ENCODE results near the gene MORN4.

MORN4 gene

GRCh38 chr10:97572214-97572989, 60.9 kb downstream of the MORN4 start, which contains the start of gene ANKRD2 (continued):
- TF ChIP-seq HOXA7 (CRISPR knock-in tag; IDR thresholded peaks at IDR 0.05; ENCODE audit: borderline replicate concordance) (no peak), ZNF521 (tag by site-specific recombination; IDR thresholded peaks at IDR 0.05) (no peak), ZNF555 (tag by site-specific recombination; conservative IDR thresholded peaks at IDR 0.05) (no peak), ZIC2 (tag by site-specific recombination; IDR thresholded peaks at IDR 0.05) (peak; percentile 46), ZNF549 (tag by site-specific recombination; IDR thresholded peaks at IDR 0.05) (no peak), ZNF707 (tag by site-specific recombination; IDR thresholded peaks at IDR 0.05) (no peak), CTCF (tag by site-specific recombination; IDR thresholded peaks at IDR 0.05) (peak; percentile 92), ZNF274 (IDR thresholded peaks at IDR 0.05; ENCODE audit: low read length) (no peak), ZNF274 (tag by site-specific recombination; IDR thresholded peaks at IDR 0.05; ENCODE audit: borderline replicate concordance) (no peak), ZBTB44 (tag by site-specific recombination; IDR thresholded peaks at IDR 0.05) (no peak; the same call in 1 of the 2 replicates), ZNF600 (tag by site-specific recombination; IDR thresholded peaks at IDR 0.05) (peak; percentile 47; the same call in 1 of the 2 replicates), ZFP37 (tag by site-specific recombination; IDR thresholded peaks at IDR 0.05) (no peak), PATZ1 (tag by site-specific recombination; IDR thresholded peaks at IDR 0.05) (no peak; the same call in 1 of the 2 replicates), ZBTB17 (tag by site-specific recombination; IDR thresholded peaks at IDR 0.05) (peak; percentile 83), ZNF16 (tag by site-specific recombination; IDR thresholded peaks at IDR 0.05; ENCODE audit: low read depth) (no peak), BCL6B (tag by site-specific recombination; IDR thresholded peaks at IDR 0.05) (no peak), ZNF214 (tag by site-specific recombination; IDR thresholded peaks at IDR 0.05; ENCODE audit: borderline replicate concordance) (no peak), ATF2 (tag by site-specific recombination; IDR thresholded peaks at IDR 0.05; ENCODE audit: low read depth) (no peak), ZBTB21 (tag by site-specific recombination; IDR thresholded peaks at IDR 0.05) (no peak), ZNF335 (tag by site-specific recombination; conservative IDR thresholded peaks at IDR 0.05) (no peak), GLI2 (tag by site-specific recombination; IDR thresholded peaks at IDR 0.05; ENCODE audit: borderline replicate concordance, low read depth) (no peak), ZNF112 (tag by site-specific recombination; IDR thresholded peaks at IDR 0.05) (no peak), ZNF692 (tag by site-specific recombination; IDR thresholded peaks at IDR 0.05) (0 out of 2 replicates have a peak, but pooled peaks have one; percentile 26), INSM2 (tag by site-specific recombination; IDR thresholded peaks at IDR 0.05) (no peak), ZFHX2 (tag by site-specific recombination; conservative IDR thresholded peaks at IDR 0.05) (no peak), ZNF114 (tag by site-specific recombination; IDR thresholded peaks at IDR 0.05) (no peak), BCL11A (tag by site-specific recombination; IDR thresholded peaks at IDR 0.05; ENCODE audit: low read depth) (no peak)
